Colonic mucosa (tissue), 4 donors: Measurements from ENCODE around the gene IKZF3. TPM values are rescaled to one million over a fixed set of nuclear protein-coding genes. Genes with fewer than 3 reads are reported as not detected.
"Not testable (repeated sequence)": the region's sequence is repeated elsewhere in the genome, so short reads cannot be mapped to it uniquely, and the experiment has no call there.

Experiments
- DNase-seq: peaks from one replicate; pipeline ENCODE4 v3.0.0-alpha.2; 2020
- H3K27ac ChIP-seq: fragments of 200-600 bp; one replicate; pipeline ENCODE4 v1.8.0; 2021
- H3K27me3 ChIP-seq: fragments of 200-600 bp; one replicate; pipeline ENCODE4 v1.8.0; 2021
- H3K36me3 ChIP-seq: fragments of 200-600 bp; one replicate; pipeline ENCODE4 v1.8.0; 2021
- H3K4me1 ChIP-seq: fragments of 200-600 bp; one replicate; pipeline ENCODE4 v1.8.0; 2021; ENCODE audit warnings: mild to moderate bottlenecking
- H3K4me3 ChIP-seq: fragments of 200-600 bp; one replicate; pipeline ENCODE4 v1.8.0; 2021
- H3K9ac ChIP-seq, 2 donors: one replicate each; pipeline ENCODE4 v1.7.0; 2013; ENCODE audit warnings: control low read depth in 2 of 2, low read depth in 2 of 2, low read length in 2 of 2
- H3K9me3 ChIP-seq: fragments of 200-600 bp; one replicate; pipeline ENCODE4 v1.8.0; 2021
- intact Hi-C: fragments of 100-400 bp; cut with DNase I; formaldehyde crosslinking; loops from one replicate; pipeline ENCODE4 v1.14.1; 2022
- total RNA-seq, 2 donors: library from RNA; stranded (reverse); fragmentation: NEBNext Ultra II Directional in 1 of 2; extraction: Animal tissue kit (Norgen Biotek cat#: 25700) in 1 of 2; gene quantifications; one replicate each; pipeline ENCODE4 v1.2.1, GENCODE V29; 2021
- TF ChIP-seq, protein P1 (sequence below): fragments of 200-600 bp; IDR thresholded peaks from one replicate; pipeline ENCODE4 v1.8.0; 2022; ENCODE audit warnings: antibody characterized with exemption, mild to moderate bottlenecking
- donor health status: healthy.
- donor health status: DM: no; HTN: no; CAD: no.
- donor health status: DM: no; HTN: no; CAD: no.

IKZF3 gene
- total RNA-seq, 2 donors from 2014 or later = 1.8 to 2.0 TPM

DNA sequence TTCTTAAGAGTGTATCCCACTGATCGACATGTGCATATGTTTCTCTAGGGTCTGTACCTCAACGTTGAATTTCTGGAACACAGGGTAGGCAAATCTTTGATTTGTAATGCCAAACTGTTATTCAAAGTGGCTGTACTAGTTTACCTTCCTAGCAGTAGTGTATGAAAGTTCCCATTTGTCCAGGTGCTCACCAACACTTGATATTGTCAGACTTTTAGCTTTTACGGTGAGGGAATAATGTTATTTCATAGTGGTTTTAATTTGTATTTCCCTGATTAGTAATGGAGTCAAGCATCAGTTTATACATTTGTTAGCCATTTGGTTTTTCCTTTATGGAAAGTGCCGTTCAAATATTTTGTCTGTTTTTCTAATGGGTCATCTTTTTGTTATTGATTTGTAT lies 34.0 kb upstream of the IKZF3 start:
- no peaks in the 10 kb centered on the region for H3K36me3 ChIP-seq
- intact Hi-C loops = no loop called here

DNA sequence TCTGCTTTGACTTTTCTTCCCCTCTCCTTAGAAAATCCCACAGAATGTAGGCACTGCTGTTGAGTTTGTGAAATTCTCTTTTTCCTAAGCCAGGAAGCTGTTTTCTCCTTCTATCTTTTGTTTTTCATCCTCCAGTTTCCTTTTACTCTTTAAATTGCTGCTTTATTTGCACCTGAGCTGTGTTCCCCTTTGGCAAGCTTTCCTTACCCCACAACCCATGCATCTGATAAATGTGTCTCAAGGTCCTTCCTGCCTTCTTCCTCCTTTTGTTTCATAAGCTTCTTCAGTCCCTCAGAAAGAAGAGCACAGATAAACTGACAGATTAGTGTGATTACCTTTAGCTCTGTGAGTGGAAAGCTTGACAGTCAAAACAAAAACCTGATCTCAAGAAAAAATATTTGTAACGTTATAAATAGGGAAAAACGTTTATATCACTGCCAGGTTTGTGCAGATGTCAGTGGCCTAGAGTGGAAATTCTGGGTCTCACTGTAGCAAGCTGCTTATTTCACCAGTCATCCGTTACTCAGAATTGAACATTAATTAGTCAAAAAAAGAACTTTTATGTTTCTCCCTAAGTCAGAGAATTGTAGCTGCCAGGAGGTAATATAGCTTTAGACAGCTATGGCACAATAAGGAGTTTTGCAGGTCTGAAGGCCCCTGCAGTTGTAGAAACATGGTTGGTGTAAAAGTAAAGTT lies 30.7 kb upstream of the IKZF3 start:
- no peak overlapping the region for H3K27ac ChIP-seq
- DNase-seq = no peak
- TF ChIP-seq, protein P1, sequence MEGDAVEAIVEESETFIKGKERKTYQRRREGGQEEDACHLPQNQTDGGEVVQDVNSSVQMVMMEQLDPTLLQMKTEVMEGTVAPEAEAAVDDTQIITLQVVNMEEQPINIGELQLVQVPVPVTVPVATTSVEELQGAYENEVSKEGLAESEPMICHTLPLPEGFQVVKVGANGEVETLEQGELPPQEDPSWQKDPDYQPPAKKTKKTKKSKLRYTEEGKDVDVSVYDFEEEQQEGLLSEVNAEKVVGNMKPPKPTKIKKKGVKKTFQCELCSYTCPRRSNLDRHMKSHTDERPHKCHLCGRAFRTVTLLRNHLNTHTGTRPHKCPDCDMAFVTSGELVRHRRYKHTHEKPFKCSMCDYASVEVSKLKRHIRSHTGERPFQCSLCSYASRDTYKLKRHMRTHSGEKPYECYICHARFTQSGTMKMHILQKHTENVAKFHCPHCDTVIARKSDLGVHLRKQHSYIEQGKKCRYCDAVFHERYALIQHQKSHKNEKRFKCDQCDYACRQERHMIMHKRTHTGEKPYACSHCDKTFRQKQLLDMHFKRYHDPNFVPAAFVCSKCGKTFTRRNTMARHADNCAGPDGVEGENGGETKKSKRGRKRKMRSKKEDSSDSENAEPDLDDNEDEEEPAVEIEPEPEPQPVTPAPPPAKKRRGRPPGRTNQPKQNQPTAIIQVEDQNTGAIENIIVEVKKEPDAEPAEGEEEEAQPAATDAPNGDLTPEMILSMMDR = no peak
- no peaks in the 10 kb centered on the region for H3K9me3 ChIP-seq
- no peaks in the 10 kb centered on the region for H3K27me3 ChIP-seq
- no peaks in the 10 kb centered on the region for H3K4me1 ChIP-seq
- H3K36me3 ChIP-seq = no peaks in the 10 kb centered on the region
- H3K9ac ChIP-seq = no peak overlapping the region
- intact Hi-C loops = no loop called here
- H3K4me3 ChIP-seq = no peak overlapping the region

More for the DNA sequence above, 34.0 kb upstream of the IKZF3 start:
- TF ChIP-seq, protein P1 = no peak
- no peaks in the 10 kb centered on the region for H3K9me3 ChIP-seq
- no peaks in the 10 kb centered on the region for H3K27me3 ChIP-seq
- no peaks in the 10 kb centered on the region for H3K4me1 ChIP-seq
- no peak overlapping the region for H3K9ac ChIP-seq
- no peak overlapping the region for H3K27ac ChIP-seq
- DNase-seq = no peak
- no peak overlapping the region for H3K4me3 ChIP-seq

DNA sequence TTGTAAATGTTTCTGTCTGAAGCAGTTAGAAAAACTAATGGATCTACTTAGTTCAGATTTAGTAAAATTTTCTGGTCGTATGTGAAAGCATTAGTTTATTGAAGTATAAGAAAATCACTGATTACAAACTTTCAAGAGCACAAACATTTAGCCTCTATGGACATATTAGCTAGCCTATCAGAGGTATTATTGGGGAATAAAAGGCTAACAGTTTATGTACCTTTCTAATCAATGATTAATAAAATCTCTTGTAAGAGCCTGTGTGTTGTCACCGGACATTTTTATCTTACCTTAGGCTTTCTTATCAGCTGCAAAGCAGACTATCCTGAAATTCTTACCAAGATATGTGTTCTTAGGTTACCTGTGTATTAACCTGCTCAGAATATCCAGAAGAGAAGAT lies 25.1 kb upstream of the IKZF3 start:
- Histone ChIP-seq H3K4me1 (no peaks in the 10 kb centered on the region), H3K9ac (no peak overlapping the region), H3K9me3 (no peaks in the 10 kb centered on the region), H3K4me3 (no peak overlapping the region), H3K27ac (no peak overlapping the region), H3K36me3 (no peaks in the 10 kb centered on the region), H3K27me3 (no peaks in the 10 kb centered on the region)
- DNase-seq = no peak
- TF ChIP-seq, protein P1 = no peak
- intact Hi-C loops = no loop called here

GRCh38 chr17:39887078-39887477 lies 23.0 kb upstream of the IKZF3 start:
- H3K4me3 ChIP-seq = no peak overlapping the region
- TF ChIP-seq, protein P1 = no peak
- H3K27me3 ChIP-seq = no peaks in the 10 kb centered on the region
- intact Hi-C loops = no loop called here
- H3K36me3 ChIP-seq = no peaks in the 10 kb centered on the region
- H3K9me3 ChIP-seq = no peaks in the 10 kb centered on the region
- H3K4me1 ChIP-seq = no peaks in the 10 kb centered on the region
- no peak overlapping the region for H3K27ac ChIP-seq
- DNase-seq = no peak
- no peak overlapping the region for H3K9ac ChIP-seq

GRCh38 chr17:39886102-39886501 lies 22.0 kb upstream of the IKZF3 start:
- H3K27me3 ChIP-seq, H3K4me3 ChIP-seq, H3K9ac ChIP-seq, H3K9me3 ChIP-seq, DNase-seq, intact Hi-C loops, H3K27ac ChIP-seq, H3K4me1 ChIP-seq, H3K36me3 ChIP-seq: not testable (repeated sequence)

- DNase-seq = no peak
- intact Hi-C loops = no loop called here
- Histone ChIP-seq H3K27ac (no peak overlapping the region), H3K4me3 (no peak overlapping the region), H3K27me3 (no peaks in the 10 kb centered on the region), H3K4me1 (no peaks in the 10 kb centered on the region), H3K36me3 (no peaks in the 10 kb centered on the region), H3K9me3 (no peaks in the 10 kb centered on the region), H3K9ac (no peak overlapping the region)
- TF ChIP-seq, protein P1 = no peak
Measured at GRCh38 chr17:39872751-39873150, 8.6 kb upstream of the IKZF3 start.
